ENCODE data around the gene KEAP1.

Gene KEAP1

GRCh38 chr19:10450853-10451609 lies 52.1 kb downstream of the KEAP1 start:
- DNase-seq = peak; percentile 71
- H3K36me3 ChIP-seq = no peaks in the 10 kb centered on the region
- no peak for TF ChIP-seq CTCF (IDR thresholded peaks at IDR 0.05; ENCODE audit: low read depth, low read length)

DNA sequence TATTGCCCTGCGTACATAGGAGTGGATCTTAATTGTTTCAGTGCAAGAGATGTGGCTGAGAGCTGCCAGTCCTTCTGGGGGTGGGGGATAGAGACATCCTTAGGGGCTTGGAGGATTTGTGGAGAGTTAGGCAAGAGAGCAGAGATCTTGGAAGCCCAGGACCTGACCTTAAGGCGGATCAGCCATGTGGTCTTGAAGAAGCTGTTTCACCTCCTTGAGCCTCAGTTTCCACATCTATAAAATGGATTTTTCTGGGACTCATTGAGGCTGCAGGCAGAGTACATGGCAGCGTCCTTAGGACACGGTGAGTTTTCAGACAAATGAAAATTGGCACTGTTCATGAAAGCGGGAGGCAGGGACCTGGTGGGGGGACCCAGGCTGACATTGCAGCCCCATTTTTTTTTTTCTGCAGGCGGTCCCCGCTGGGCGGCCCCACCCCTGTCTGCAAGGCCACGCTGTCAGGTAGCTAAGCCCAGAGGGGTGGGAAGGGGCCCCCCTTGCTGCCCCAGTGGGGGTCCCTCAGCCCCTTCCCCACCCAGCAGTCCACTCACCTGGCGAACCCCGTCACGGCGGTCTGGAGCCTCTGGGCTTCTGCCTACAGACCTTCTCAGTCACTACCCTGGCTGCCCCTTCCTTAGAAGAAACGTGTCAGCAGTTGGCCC lies 52.8 kb downstream of the KEAP1 start:
- Histone ChIP-seq H3K36me3 (no peaks in the 10 kb centered on the region), H3K4me1 (no peaks in the 10 kb centered on the region; the same call in 1 of the 2 replicates), H3K27me3 (no peaks in the 10 kb centered on the region), H3K4me3 (ENCODE audit: low read depth, low read length) (no peak overlapping the region), H3K9me3 (no peaks in the 10 kb centered on the region)
- TF ChIP-seq CTCF (IDR thresholded peaks at IDR 0.05; ENCODE audit: low read depth, low read length) = no peak
- no peak for DNase-seq

More at GRCh38 chr19:10450853-10451609, 52.1 kb downstream of the KEAP1 start:
- Histone ChIP-seq H3K4me1 (no peaks in the 10 kb centered on the region; the same call in 1 of the 2 replicates), H3K9me3 (no peaks in the 10 kb centered on the region), H3K4me3 (ENCODE audit: low read depth, low read length) (no peak overlapping the region), H3K27me3 (no peaks in the 10 kb centered on the region)

DNA sequence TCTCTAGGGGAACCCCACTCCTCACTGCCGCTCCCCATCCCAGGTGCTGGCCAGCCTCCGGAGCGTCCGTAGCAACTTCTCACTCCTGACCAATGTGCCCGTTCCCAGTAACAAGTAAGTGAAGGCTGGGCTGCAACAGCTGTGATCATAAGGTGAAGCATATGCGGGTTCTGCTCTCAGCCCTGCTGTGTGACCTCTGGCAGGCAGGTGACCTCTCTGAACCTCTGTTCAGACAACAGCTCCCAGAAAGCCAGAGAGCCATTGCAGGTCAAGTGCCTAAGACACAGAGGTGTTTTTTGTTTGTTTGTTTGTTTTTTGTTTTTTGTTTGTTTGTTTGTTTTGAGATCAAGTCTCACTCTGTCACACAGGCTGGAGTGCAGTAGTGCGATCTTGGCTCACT lies 54.1 kb downstream of the KEAP1 start:
- no peaks in the 10 kb centered on the region for H3K27me3 ChIP-seq
- no peak for TF ChIP-seq CTCF (IDR thresholded peaks at IDR 0.05; ENCODE audit: low read depth, low read length)
- DNase-seq = no peak
- no peak overlapping the region for H3K4me3 ChIP-seq (ENCODE audit: low read depth, low read length)
- no peaks in the 10 kb centered on the region; the same call in 1 of the 2 replicates for H3K4me1 ChIP-seq
- no peaks in the 10 kb centered on the region; the same call in none of the 2 replicates for H3K9me3 ChIP-seq
- no peaks in the 10 kb centered on the region for H3K36me3 ChIP-seq

DNA sequence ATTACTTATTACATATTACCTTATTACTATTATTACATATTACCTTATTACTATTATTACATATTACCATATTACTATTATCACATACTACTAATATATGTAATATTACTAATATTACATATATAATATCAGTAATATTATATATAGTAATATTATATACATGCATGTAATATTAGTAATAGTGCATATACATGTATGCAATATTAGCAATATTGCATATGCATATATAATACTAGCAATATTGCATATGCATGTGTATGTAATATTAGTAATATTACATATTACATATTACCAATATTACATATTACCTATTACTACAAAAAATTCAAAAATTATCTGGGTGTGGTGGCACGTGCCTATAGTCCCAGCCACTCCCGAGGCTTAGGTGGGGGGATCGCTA lies 60.5 kb downstream of the KEAP1 start:
- no peaks in the 10 kb centered on the region for H3K4me1 ChIP-seq
- TF ChIP-seq CTCF (IDR thresholded peaks at IDR 0.05; ENCODE audit: low read depth, low read length) = no peak
- no peaks in the 10 kb centered on the region for H3K27me3 ChIP-seq
- H3K9me3 ChIP-seq = no peaks in the 10 kb centered on the region; the same call in none of the 2 replicates
- DNase-seq = no peak
- H3K36me3 ChIP-seq = no peaks in the 10 kb centered on the region
- no peak overlapping the region for H3K4me3 ChIP-seq (ENCODE audit: low read depth, low read length)

- H3K4me3 ChIP-seq (ENCODE audit: low read depth, low read length) = no peak overlapping the region
- H3K4me1 ChIP-seq = no peaks in the 10 kb centered on the region
- no peak for DNase-seq
- H3K27me3 ChIP-seq = no peaks in the 10 kb centered on the region
- no peaks in the 10 kb centered on the region; the same call in none of the 2 replicates for H3K9me3 ChIP-seq
- no peak for TF ChIP-seq CTCF (IDR thresholded peaks at IDR 0.05; ENCODE audit: low read depth, low read length)
- H3K36me3 ChIP-seq = no peaks in the 10 kb centered on the region
These were observed 63.6 kb downstream of the KEAP1 start for GRCh38 chr19:10439588-10439987.
